ELF-1 (cell line): ENCODE measurements around the gene TCF25.

Experiments used
- DNase-seq: peaks from one replicate; pipeline ENCODE4 v3.0.0-alpha.2; 2016; ENCODE audit warnings: low read depth, low spot score

Gene TCF25

DNA sequence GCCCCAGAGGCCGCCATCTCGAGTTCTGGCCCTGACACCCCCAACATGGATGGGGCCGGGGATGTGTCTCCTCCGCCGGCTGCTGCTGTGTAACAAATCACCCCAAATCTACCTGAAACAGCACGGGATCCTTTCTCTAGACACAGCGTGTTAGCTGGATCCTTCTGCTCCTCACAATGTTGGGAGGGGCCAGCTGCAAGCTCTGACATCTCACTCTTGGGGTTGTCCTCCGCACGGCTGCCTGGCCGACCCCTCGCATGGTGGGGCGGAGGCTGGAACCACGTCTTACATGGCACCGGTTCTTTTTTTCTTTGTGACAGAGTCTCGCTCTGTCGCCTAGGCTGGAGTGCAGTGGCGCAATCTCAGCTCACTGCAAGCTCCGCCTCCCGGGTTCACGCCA is 63.6 kb downstream of the TCF25 start:
- no peak for DNase-seq

DNA sequence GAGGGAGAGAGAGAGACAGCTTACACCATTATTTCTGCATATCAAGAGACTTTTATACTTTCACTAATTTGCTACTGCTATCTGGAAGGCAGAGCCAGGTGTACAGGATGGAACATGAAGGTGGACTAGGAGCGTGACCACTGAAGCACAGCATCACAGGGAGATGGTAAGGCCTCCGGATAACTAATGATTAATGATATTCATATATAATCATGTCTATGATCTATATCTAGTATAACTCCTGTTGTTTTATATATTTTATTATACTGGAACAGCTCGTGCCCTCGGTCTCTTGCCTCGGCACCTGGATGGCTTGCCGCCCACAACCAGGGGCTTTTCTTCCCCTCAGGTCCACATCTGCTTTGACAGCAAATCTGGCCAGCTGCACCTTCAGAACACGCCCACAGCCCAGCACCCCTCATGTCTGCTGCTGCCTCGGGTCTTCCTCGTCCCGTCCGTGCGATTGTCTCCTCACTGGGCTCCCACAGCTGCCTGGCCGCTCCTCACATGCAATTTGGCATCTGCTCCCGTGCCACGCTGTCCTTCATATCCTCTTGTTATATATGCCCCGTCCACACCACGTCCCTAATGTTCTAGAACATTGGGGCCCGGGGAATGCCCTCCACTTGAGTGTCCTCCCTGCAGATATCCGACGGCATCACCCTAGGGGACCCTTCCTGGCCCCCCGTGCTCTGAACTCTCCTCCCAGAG is 64.9 kb downstream of the TCF25 start:
- DNase-seq, result no peak

DNA sequence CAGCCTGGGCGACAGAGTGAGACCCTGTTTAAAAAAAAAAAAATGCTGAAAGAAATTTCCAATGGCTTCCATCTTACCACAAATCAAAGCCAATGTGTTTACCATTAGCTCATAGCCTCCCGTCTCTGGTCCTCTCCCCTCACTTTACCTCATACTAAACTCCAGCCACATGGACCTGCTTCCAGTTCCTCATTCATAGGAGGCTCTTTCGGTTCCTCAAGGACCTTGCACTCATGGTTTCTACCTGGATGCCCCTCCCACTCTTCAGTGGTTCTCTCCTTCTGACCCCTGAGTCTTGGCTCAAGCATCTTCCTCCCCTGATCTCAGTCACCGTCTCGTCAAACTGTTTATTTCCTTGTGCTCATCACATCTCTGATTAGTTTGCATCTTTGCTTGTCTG is 71.4 kb downstream of the TCF25 start:
- DNase-seq, result no peak

DNA sequence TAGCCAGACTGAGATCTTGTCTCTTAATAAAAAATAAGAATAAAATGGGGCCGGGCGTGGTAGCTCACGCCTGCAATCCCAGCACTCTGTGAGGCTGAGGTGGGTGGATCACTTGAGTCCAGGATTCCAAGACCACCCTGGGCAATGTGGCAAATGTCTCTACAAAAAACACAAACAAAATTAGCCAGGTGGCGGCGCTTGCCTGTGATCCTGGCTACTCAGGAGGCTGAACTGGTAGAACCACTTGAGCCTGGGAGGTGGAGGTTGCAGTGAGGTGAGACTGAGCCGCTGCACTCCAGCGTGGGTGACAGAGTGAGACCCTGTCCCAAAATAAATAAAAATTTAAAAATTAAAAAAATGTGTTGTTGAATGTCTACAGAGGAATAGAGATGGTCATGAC is 72.3 kb downstream of the TCF25 start:
- DNase-seq, result peak; percentile 53

DNA sequence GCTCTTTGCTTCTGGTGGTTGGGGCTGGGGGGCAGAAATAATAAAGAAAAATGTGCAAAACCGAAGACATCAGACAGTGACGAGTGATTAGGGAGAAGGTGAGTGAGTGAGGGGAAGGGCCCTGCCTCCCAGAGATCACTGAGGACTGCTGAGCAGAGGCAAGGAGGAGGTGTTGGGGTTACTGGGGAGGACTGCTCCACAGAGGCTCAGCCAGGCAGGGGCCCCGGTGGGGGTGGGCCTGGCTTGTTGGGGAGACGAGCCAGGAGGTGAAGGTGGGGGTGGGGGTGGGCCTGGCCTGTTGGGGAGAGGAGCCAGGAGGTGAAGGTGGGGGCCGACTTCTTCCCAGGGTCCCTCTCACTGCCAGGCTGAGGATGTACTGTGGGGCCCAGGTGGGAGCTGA is 73.1 kb downstream of the TCF25 start:
- no peak for DNase-seq

DNA sequence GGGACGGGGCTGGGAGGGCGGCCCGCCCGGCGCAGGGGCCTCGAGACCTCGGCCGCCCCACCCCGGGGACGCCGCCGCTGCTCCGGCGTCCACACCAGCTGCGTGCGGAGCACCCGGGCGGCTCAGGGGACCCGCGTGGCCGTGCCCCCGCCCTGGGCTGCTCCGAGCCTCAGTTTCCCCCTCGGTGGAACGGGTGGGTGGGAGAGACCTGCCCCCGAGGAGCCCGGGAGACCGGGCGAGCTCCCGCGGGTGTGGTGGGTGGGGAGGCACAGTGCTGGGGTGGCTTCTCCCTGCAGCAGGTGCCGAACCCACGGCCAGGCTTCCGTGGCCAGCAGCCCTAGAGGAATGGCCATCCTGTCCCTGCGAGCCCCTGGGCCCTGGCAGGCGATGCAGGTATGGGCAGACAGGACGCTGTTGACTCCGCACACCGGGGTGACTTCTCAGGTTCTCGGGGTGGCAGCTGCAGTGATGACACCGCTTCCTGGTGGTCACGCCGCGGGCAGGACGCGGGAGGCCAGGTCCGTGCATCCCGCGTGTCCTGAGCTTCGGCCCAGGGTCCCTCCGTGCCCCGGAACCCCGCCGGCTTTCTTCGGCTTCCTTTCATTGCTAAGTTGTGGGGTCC is 75.8 kb downstream of the TCF25 start:
- no peak for DNase-seq

DNA sequence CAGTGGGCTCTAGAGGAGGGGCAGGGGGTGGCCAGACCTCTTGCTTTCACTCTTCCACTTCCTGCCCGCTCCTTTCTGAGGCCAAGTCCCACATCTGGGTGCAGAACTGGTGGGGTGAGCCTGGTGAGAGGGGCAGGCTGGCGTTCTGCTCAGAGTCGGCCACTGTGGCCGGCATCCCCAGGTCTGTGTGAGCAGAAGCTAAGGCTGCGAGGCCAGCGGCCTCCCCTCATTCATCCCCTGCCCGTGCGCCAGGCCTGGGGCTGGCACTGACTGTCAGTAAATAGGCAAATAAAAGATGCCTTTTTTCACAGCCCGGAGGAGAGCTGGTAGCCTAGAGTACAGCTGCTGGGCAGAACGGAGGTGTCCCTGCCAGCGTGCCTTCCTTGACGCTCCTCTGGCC is 76.4 kb downstream of the TCF25 start:
- no peak for DNase-seq

DNA sequence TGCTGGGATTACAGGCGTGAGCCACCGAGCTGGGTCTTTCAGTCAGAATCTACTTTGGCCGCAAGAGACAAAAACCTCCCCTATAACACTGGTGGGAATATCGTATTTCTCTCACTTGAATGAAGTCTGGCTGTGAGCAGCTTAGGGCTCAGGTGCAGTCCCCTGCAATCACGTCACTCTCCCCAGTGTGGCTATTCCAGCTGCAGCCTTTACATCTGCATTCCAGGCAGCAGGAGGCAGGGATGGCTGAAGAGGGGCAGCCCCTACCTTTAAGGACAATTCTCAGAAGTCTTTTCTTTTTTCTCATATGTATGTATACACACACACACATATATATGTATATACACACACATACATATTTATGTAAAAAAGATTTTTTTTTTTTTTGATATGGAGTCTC is 78.1 kb downstream of the TCF25 start:
- DNase-seq, result no peak

DNA sequence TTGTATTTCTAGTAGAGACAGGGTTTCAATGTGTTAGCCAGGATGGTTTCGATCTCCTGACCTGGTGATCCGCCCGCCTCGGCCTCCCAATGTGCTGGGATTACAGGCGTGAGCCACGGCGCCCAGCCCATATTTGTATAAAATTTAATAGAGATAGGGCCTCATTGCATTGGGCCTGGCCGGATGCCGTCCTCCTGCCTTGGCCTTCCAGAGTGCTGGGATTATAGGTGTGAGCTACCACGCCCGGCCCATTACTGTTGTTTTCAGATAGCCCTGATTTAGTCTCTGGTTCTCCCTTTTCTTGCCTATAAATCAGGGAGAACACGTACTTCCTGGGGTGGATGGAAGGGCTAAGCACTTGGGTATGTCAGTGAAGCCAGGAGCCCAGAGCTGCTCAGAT is 78.7 kb downstream of the TCF25 start:
- no peak for DNase-seq

DNA sequence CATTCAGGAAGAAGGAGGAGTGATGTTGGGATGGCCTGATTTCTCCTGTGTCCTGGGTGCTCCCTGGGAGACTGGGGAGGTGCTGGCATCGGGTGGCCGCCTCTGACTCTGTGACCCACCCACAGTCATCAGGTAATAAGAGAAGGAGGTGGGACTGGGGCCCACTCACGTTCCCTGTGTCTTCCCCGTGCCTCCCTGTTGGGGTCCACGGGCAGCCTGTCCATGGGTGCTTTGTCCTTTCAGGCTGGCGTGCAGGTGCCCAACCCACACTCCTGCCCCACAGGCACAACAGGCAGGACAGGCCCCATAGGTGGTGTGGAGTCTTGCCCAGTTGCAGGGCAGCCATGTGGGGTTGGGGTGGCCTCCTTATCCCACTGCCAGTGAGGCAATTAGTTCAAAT is 79.2 kb downstream of the TCF25 start:
- DNase-seq, result no peak

DNA sequence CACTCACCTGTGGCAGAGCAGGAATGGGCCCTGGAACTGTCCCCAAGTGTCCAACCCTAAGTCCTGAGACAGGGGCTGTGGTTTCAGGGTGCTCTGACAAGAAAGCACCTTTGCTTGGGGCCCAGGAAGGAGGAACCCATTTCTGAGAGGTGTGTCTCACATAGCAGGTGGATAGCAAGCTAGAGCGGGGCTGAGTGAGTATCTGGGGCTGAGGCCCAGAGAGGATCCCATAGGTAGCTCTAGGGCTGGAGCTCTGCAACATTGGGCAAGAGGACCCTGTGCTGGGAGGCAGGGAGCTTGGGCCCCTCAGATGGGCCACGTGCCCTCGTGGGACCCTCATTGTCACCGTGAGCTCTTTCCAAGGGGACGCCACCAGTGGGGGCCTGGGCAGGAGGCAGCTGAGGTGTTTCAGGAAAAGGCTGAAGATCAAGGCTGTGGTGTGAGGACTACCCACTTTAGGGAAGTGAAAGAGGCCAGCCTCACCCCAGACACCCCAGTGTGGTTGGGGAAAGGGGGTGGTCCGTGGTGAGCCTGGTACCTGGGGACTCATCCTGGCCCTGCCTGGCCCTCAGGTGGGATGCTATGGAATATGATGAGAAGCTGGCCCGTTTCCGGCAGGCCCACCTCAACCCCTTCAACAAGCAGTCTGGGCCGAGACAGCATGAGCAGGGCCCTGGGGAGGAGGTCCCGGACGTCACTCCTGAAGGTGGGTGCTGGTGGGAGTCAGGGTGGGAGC is 80.4 kb downstream of the TCF25 start:
- DNase-seq, result no peak

DNA sequence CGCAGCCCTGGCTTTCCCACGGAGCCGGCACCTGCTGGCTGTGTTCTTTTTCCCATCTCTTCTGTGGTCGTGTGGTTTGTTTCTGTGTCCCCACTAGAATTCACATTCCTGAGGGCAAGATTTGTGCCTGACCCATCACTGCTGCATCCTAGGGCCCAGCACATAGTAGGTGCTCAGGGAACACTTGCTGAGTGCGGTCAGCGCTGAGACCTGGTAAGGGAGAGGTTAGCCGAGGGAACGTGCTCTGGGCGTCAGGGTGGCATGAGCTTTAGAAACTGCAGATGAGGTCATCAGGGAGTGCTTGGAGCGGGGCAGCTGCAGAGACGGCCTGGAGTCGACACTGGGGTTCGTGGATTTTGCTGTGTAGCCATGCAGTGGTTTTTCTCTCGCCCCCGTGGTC is 81.1 kb downstream of the TCF25 start:
- no peak for DNase-seq

DNA sequence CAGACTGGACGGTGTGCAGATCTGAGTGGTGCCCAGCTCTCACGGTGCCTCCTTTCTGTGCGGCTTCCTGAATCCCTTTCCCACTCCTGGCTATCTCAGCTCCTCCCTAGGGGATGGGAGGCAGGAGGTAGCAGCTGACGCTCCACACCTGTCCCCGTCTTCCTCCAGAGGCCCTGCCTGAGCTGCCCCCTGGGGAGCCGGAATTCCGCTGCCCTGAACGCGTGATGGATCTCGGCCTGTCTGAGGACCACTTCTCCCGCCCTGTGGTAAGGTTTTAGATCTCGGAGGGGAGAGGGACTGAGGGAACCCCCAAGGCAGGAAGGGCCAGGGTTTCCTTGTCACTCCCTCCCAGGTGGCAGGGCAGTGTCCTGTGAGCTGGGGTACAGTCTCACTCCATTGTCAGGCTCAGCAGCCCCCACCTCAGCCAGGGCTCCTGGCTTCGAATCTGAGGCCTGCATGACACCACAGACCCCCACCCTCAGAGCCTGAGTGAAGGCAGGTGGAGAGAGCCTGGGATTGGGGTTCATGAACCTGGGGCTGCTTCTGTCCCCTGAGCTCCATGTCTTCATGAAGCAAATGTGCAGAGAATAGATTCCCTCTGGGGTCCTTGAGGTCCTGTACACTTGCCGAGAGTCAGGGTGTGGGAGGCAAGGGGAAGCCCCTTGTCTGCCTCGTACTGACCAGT is 81.8 kb downstream of the TCF25 start:
- no peak for DNase-seq

DNA sequence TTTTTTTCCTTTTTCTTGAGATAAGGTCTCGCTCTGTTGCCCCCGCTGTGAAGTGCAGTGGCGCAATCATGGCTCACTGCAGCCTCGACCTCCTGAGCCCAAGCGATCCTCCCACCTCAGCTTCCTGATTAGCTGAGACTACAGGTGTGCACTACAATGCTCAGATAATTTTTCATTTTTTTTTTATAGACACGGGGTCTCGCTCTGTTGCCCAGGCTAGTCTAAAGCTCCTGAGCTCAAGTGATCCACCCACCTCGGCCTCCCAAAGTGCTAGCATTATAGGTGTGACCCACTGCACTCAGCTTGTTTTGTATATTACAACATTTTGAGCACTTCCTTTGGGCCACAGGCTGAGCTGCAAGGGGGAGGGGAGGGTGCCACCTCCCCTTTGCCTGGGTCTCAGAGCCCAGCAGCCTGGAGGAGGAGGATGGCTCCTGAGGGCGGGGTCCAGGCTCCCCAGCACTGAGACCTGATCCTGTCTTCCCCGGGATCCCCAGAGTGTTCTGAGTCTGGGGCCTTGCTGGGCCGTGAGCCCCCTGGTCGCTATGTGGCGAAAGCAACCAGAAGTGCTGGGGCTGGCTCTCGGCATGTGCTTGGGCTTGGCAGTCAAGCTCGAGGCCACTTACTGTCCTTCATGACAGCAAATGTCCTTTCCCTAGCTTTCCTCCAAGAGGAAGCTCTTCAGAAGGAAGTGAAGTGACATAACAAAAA is 83.3 kb downstream of the TCF25 start:
- DNase-seq, result no peak

DNA sequence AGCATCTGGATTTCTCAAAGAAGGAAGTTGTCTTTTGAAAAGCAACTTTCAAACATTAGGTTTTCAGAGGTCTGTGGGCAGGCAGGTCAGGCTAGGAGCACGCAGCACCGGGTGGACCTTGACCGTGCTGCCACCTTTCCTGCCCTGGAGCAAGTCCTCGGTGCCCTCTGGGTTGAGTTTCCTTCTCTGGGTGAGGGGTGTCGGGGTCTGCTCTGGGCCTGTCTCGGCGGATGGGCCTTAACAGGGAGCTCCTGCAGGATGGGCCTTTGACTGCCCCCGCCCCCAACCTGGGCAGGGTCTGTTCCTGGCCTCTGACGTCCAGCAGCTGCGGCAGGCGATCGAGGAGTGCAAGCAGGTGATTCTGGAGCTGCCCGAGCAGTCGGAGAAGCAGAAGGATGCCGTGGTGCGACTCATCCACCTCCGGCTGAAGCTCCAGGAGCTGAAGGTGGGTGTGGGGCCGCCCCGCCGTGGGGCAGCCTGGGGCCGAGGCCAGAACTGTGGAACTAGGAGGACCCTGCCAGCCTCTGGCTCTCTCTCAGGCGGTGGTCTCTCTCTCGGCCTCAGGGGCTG is 83.9 kb downstream of the TCF25 start:
- DNase-seq, result no peak

DNA sequence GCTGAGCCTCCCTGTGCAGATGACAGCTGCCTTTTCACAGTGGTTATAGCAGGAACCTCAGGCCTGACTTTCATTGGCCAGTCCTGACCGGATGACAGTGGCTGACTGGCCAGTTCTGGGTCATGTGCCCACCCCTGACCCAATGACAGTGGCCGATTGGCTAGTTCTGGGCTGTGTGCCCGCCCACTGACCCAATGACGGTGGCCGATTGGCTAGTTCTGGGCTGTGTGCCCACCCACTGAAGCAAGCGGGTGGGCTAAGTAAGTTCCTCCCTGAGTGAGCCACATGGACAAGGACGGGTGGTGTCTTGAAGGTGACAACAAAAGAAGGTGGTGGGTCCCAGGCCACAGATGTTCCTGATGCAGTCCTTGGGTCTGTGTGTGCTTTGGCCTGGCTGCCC is 84.7 kb downstream of the TCF25 start:
- DNase-seq, result peak; percentile 83

DNA sequence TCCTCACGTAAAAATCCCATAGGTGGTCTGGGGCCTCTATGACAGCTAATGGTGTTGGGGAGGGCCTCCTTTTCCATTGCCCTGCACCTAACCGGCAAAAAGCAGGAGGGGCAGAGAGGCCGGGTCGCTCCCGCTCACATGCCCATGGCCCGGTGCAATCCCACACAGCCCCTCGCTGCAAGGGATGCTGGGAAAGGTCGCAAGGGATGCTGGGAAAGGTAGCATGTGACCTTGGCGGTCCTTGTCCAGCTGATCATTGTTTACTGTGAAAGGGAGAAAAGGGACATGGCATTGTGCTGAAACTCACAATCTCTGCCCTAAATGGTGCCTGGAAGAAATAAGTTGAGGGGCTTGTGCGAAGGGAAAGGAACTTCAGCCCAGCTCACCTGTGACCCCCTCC is 85.2 kb downstream of the TCF25 start:
- DNase-seq, result no peak

DNA sequence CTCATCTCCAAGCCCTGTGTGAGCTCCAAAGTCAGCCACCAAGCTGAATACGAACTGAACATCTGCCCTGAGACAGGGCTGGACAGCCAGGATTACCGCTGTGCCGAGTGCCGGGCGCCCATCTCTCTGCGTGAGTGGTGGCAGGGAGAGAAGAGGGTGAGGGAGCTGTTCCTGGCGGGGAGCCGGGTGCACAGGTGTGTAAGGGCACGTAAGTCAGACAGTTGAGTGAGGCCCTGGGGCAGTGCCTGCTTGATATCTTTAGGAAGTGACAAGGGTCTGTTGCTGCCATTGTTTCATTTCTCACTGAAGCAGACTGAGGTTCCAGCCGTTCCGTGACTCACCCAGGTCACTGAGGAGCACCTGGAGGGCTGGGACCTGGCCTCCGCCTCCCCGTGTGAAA is 87.6 kb downstream of the TCF25 start:
- no peak for DNase-seq
